DND-41 (cell line): Measurements from ENCODE around the gene POP5.

ENCODE experiments used
- CTCF ChIP-seq: IDR thresholded peaks from 2 replicates; pipeline ENCODE4 v1.5.1; 2012; ENCODE audit warnings: borderline replicate concordance, low read length, moderate library complexity, mild to moderate bottlenecking; ENCODE audit not compliant: poor library complexity, severe bottlenecking; ENCODE audit errors: extremely low read depth
- EZH2 ChIP-seq: IDR thresholded peaks from 3 replicates; pipeline ENCODE4 v1.6.1; 2012; ENCODE audit warnings: borderline replicate concordance, low read depth, mild to moderate bottlenecking, moderate library complexity, low read length, inconsistent platforms; ENCODE audit not compliant: severe bottlenecking

- no peak for TF ChIP-seq CTCF
- no peak for TF ChIP-seq EZH2
These were observed 49.1 kb upstream of the POP5 start for GRCh38 chr12:120630104-120630892.
